HepG2 (cell line): ENCODE data around the gene POU6F2. TPM values are rescaled to one million over a fixed set of nuclear protein-coding genes. Genes with fewer than 3 reads are reported as not detected.

Experiments used
- ATAC-seq: fragments of 200-7000 bp; cut with Tn5 transposase; 3 replicates; pipeline ENCODE4 v1.9.1; 2020; ENCODE audit warnings: mild to moderate bottlenecking, moderate library complexity
- BruUV-seq: library from RNA; stranded (reverse); fragments of 400-500 nt; replicated peaks from 2 replicates; lab custom pipeline; 2021; lab: Mats Ljungman, UMichigan
- CTCF ChIA-PET: fragments of 300-600 bp; formaldehyde crosslinking; extraction: SDS; loops from one replicate; lab custom pipeline; 2021; ENCODE audit warnings: low total read pairs, inconsistent platforms, low intra/inter-chr PET ratio; lab: Yijun Ruan, JAX
- POLR2A ChIA-PET: fragments of 350-600 bp; sonication (Branson Sonifier 250); formaldehyde crosslinking; loops from one replicate; lab custom pipeline; 2020; ENCODE audit warnings: antibody characterized with exemption, inconsistent platforms; lab: Yijun Ruan, JAX
- DNase-seq: peaks from one replicate; pipeline ENCODE4 v3.0.0-alpha.2; 2015; ENCODE audit warnings: low spot score
- FAIRE-seq: peaks from 3 replicates; lab custom pipeline; 2011; peaks lifted over from hg19 to GRCh38; lab: Jason Lieb, UNC
- H2AFZ ChIP-seq: one replicate; pipeline ENCODE4 v1.6.1; 2011; ENCODE audit warnings: low read length, inconsistent platforms
- H3K27ac ChIP-seq: fragments of 300-600 bp; 3 replicates; pipeline ENCODE4 v1.8.0; 2011; ENCODE audit warnings: mixed run types, mild to moderate bottlenecking, mixed read lengths, low read length, inconsistent platforms; ENCODE audit not compliant: insufficient read depth; ENCODE audit errors: extremely low read length
- H3K27me3 ChIP-seq, 2 experiments: fragments of 200-600 bp in 1 of 2; 2 replicates in 1 of 2; 3 replicates in 1 of 2; pipeline versions ENCODE4 v1.6.0 to v1.8.0; 2011; ENCODE audit warnings: low read length in 2 of 2, mild to moderate bottlenecking in 2 of 2, moderate library complexity in 2 of 2, inconsistent platforms in 1 of 2; ENCODE audit not compliant: insufficient read depth in 2 of 2, control insufficient read depth in 1 of 2
- H3K36me3 ChIP-seq, 2 experiments: fragments of 200-600 bp in 1 of 2; replicated peaks in 1 of 2; 2 replicates in 1 of 2; 3 replicates in 1 of 2; pipeline versions ENCODE4 v1.5.1 to v1.8.0; 2011; ENCODE audit warnings: low read length in 2 of 2, inconsistent platforms in 1 of 2; ENCODE audit not compliant: insufficient read depth in 2 of 2, control insufficient read depth in 1 of 2
- H3K4me1 ChIP-seq: 2 replicates; pipeline ENCODE4 v1.5.1; 2012; ENCODE audit warnings: low read length, inconsistent platforms; ENCODE audit not compliant: insufficient read depth
- H3K4me2 ChIP-seq: 2 replicates; pipeline ENCODE4 v1.6.0; 2011; ENCODE audit warnings: low read depth, low read length, inconsistent platforms
- H3K4me3 ChIP-seq, 3 experiments: fragments of 200-600 bp in 1 of 3; sonication (generic), shearing (Covaris generic) in 1 of 3; replicated peaks in 1 of 3; 2 replicates each; pipeline ENCODE4 v1.5.1; 2011 to 2016; ENCODE audit warnings: low read length in 3 of 3, inconsistent platforms in 2 of 3, low read depth in 2 of 3, mild to moderate bottlenecking in 2 of 3, control low read depth in 1 of 3, mixed read lengths in 1 of 3; ENCODE audit not compliant: insufficient read depth in 1 of 3
- H3K79me2 ChIP-seq: one replicate; pipeline ENCODE4 v1.6.1; 2011; ENCODE audit warnings: low read length, inconsistent platforms; ENCODE audit not compliant: insufficient read depth
- H3K9ac ChIP-seq: 2 replicates; pipeline ENCODE4 v1.6.0; 2011; ENCODE audit warnings: mild to moderate bottlenecking, low read depth, low read length, inconsistent platforms; ENCODE audit not compliant: insufficient read depth
- H3K9me3 ChIP-seq: 2 replicates; pipeline ENCODE4 v1.5.1; 2012; ENCODE audit warnings: mild to moderate bottlenecking, low read length
- H4K20me1 ChIP-seq: 2 replicates; pipeline ENCODE4 v1.6.0; 2011; ENCODE audit warnings: inconsistent platforms, mild to moderate bottlenecking, low read length, moderate library complexity; ENCODE audit not compliant: insufficient read depth
- CBFB ChIP-seq: sonication (generic); formaldehyde crosslinking; IDR thresholded peaks from 2 replicates; pipeline ENCODE4 v1.4.0; 2020; ENCODE audit warnings: missing genetic modification reagents
- NFIC ChIP-seq: IDR thresholded peaks from 2 replicates; pipeline ENCODE4 v1.6.1; 2012; ENCODE audit warnings: mild to moderate bottlenecking, low read length, inconsistent platforms
- PAWR ChIP-seq: sonication (generic); formaldehyde crosslinking; IDR thresholded peaks from 2 replicates; pipeline ENCODE4 v1.4.0; 2020; ENCODE audit warnings: missing genetic modification reagents, mild to moderate bottlenecking, borderline replicate concordance
- WGBS: methylation state at CpG from one replicate; pipeline ENCODE4 v1.1.6; 2017; ENCODE audit warnings: low lambda C conversion rate; 5-methylcytosine and 5-hydroxymethylcytosine counted together
- in situ Hi-C: cut with HindIII; loops from 2 replicates; pipeline ENCODE4 v1.10.0; 2017; ENCODE audit warnings: low pct_unique_long_range_greater_than_20kb; ENCODE audit not compliant: extremely low pct_ligation_motif_present
- intact Hi-C: fragments of 100-400 bp; cut with micrococcal nuclease; formaldehyde crosslinking; loops from one replicate; pipeline ENCODE4 v1.10.0; 2022; ENCODE audit not compliant: unreplicated experiment
- polyA plus RNA-seq, 8 experiments: library from polyadenylated mRNA; depleted of rRNA in 3 of 8; stranded (reverse) in 7 of 8; unstranded in 1 of 8; fragments of >200 nt; fragmentation: Illumina TruSeq in 4 of 8; extraction: Trizol in 4 of 8; gene quantifications; 2 replicates each; pipeline versions ENCODE4 v1.2.1 to v1.2.3, GENCODE V29; 2011 to 2016; ENCODE audit warnings: low read depth in 4 of 8, missing spikeins in 1 of 8, mixed read lengths in 1 of 8; ENCODE audit not compliant: insufficient read depth in 1 of 8
- total RNA-seq, 5 experiments: library from RNA; depleted of rRNA; stranded (reverse); fragments of >200 nt; fragmentation: Illumina TruSeq; extraction: Trizol; gene quantifications; 2 replicates each; pipeline ENCODE4 v1.2.3, GENCODE V29; 2016; ENCODE audit warnings: low read depth in 1 of 5
- TF ChIP-seq, protein P1 (sequence below): sonication (generic); formaldehyde crosslinking; IDR thresholded peaks from 2 replicates; pipeline ENCODE4 v1.8.1; 2023; ENCODE audit warnings: mild to moderate bottlenecking, inconsistent platforms, moderate library complexity, missing genetic modification reagents, borderline replicate concordance
- TF ChIP-seq, protein P2 (sequence below): sonication (generic); formaldehyde crosslinking; IDR thresholded peaks from 2 replicates; pipeline ENCODE4 v1.8.0; 2022; ENCODE audit warnings: missing genetic modification reagents, mild to moderate bottlenecking, moderate library complexity, borderline replicate concordance

Gene POU6F2
- total and polyA plus RNA-seq, 2 of the 13 experiments (the other 11 are each of a cell fraction or from before 2014, with no cell fraction given): not detected

DNA sequence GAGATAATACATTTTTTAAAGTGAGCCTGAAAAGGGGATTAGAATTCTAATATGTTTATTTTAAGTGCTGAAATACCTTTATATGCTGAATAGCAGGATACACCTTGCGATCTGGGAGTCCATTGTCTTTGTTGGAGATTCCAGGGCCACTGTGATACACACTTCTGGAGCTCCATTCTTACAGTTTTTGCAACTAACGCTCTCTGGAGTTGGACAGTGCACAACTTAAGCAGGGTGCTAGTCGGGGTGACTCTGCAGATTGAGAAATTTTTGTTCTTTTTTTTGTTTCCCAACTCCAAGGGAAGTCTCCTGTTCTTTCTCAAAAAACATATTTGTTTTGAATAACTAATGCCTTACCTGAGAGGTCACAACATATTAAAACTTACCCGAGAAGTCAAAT lies 23.7 kb upstream of the POU6F2 start:
- Histone ChIP-seq H3K9ac (no peak overlapping the region), H3K4me3 (no peak overlapping the region), H3K9me3 (no peaks in the 10 kb centered on the region), H2AFZ (no peak overlapping the region), H3K27ac (no peak overlapping the region), H3K4me1 (no peaks in the 10 kb centered on the region), H3K79me2 (no peaks in the 10 kb centered on the region), H3K4me2 (no peak overlapping the region), H3K36me3 (no peaks in the 10 kb centered on the region), H3K27me3 (no peaks in the 10 kb centered on the region), H4K20me1 (no peaks in the 10 kb centered on the region)
- WGBS: 4% methylated on average over 4 of the region's 4 CpGs
- TF ChIP-seq, protein P1, sequence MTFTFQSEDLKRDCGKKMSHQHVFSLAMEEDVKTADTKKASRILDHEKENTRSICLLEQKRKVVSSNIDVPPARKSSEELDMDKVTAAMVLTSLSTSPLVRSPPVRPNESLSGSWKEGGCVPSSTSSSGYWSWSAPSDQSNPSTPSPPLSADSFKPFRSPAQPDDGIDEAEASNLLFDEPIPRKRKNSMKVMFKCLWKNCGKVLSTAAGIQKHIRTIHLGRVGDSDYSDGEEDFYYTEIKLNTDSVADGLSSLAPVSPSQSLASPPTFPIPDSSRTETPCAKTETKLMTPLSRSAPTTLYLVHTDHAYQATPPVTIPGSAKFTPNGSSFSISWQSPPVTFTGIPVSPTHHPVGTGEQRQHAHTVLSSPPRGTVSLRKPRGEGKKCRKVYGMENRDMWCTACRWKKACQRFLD (CRISPR knock-in tag): no peak
- no peak for TF ChIP-seq PAWR (CRISPR knock-in tag)
- TF ChIP-seq NFIC: no peak
- TF ChIP-seq, protein P2, sequence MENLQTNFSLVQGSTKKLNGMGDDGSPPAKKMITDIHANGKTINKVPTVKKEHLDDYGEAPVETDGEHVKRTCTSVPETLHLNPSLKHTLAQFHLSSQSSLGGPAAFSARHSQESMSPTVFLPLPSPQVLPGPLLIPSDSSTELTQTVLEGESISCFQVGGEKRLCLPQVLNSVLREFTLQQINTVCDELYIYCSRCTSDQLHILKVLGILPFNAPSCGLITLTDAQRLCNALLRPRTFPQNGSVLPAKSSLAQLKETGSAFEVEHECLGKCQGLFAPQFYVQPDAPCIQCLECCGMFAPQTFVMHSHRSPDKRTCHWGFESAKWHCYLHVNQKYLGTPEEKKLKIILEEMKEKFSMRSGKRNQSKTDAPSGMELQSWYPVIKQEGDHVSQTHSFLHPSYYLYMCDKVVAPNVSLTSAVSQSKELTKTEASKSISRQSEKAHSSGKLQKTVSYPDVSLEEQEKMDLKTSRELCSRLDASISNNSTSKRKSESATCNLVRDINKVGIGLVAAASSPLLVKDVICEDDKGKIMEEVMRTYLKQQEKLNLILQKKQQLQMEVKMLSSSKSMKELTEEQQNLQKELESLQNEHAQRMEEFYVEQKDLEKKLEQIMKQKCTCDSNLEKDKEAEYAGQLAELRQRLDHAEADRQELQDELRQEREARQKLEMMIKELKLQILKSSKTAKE (CRISPR knock-in tag): no peak
- TF ChIP-seq CBFB (CRISPR knock-in tag): no peak
- intact Hi-C loops (no loop called here), in situ Hi-C loops (no loop called here)
- no TSS peak for BruUV-seq
- ATAC-seq (no peak), FAIRE-seq (no peak), DNase-seq (no peak)
- CTCF ChIA-PET: no interaction called here
- POLR2A ChIA-PET: no interaction called here
